ENCODE results near the gene ARL16.

DNA sequence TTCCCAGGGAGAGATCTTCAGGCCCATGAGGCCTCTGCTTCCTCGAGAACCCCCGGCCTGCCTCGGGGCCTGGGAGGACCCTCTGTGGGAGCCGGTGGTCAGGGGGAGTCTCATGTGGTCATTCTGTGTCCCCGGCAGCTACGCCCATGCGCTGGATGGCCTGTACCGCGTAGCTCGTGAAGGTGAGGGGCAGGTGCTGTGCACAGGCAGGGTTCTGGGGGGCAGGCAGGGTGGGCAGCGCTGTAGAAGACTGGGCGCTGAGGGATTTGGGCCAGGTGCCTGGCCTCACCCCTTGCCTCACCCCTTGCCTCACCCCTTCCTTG, 33.0 kb upstream of the ARL16 start:
- TF ChIP-seq POLR2A (IDR thresholded peaks at IDR 0.05; ENCODE audit: control extremely low read depth in 1 of 2, low read depth in 2 of 2, low read length in 2 of 2) (no peak), EP300 (IDR thresholded peaks at IDR 0.05; ENCODE audit: borderline replicate concordance in 1 of 2, low read depth in 2 of 2, low read length in 2 of 2) (no peak), SIX5 (IDR thresholded peaks at IDR 0.05; ENCODE audit: low read depth, low read length) (no peak), RAD21 (IDR thresholded peaks at IDR 0.05 in 1 of 2, conservative IDR thresholded peaks at IDR 0.05 in 1 of 2; ENCODE audit: low read depth in 2 of 2, low read length in 2 of 2) (no peak), YY1 (IDR thresholded peaks at IDR 0.05; ENCODE audit: low read depth, low read length) (no peak), TAF1 (IDR thresholded peaks at IDR 0.05; ENCODE audit: low read depth, low read length) (no peak), SP1 (IDR thresholded peaks at IDR 0.05; ENCODE audit: low read depth, low read length) (no peak)
- TF ChIP-seq, protein P1, sequence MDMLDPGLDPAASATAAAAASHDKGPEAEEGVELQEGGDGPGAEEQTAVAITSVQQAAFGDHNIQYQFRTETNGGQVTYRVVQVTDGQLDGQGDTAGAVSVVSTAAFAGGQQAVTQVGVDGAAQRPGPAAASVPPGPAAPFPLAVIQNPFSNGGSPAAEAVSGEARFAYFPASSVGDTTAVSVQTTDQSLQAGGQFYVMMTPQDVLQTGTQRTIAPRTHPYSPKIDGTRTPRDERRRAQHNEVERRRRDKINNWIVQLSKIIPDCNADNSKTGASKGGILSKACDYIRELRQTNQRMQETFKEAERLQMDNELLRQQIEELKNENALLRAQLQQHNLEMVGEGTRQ (IDR thresholded peaks at IDR 0.05; ENCODE audit: low read length) = no peak
- TF ChIP-seq, protein P2, sequence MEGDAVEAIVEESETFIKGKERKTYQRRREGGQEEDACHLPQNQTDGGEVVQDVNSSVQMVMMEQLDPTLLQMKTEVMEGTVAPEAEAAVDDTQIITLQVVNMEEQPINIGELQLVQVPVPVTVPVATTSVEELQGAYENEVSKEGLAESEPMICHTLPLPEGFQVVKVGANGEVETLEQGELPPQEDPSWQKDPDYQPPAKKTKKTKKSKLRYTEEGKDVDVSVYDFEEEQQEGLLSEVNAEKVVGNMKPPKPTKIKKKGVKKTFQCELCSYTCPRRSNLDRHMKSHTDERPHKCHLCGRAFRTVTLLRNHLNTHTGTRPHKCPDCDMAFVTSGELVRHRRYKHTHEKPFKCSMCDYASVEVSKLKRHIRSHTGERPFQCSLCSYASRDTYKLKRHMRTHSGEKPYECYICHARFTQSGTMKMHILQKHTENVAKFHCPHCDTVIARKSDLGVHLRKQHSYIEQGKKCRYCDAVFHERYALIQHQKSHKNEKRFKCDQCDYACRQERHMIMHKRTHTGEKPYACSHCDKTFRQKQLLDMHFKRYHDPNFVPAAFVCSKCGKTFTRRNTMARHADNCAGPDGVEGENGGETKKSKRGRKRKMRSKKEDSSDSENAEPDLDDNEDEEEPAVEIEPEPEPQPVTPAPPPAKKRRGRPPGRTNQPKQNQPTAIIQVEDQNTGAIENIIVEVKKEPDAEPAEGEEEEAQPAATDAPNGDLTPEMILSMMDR (IDR thresholded peaks at IDR 0.05; ENCODE audit: control extremely low read depth in 1 of 3, insufficient read depth in 1 of 3, low read depth in 1 of 3, low read length in 3 of 3) = no peak
